Lung (tissue), 12 donors: ENCODE results near the gene PANK1. TPM values are rescaled to one million over a fixed set of nuclear protein-coding genes. Genes with fewer than 3 reads are reported as not detected.

ENCODE experiments used
- ATAC-seq: fragments of 200-7000 bp; cut with Tn5 transposase; one replicate; pipeline ENCODE4 v1.9.1; 2020; ENCODE audit warnings: moderate number of reproducible peaks; ENCODE audit not compliant: insufficient read depth, low FRiP score
- DNase-seq, 3 donors: peaks; one replicate each; pipeline ENCODE4 v3.0.0-alpha.2; 2013 to 2017
- H3K27ac ChIP-seq, 2 donors: one replicate each; pipeline ENCODE4 v1.5.1; 2013; ENCODE audit warnings: mild to moderate bottlenecking in 2 of 2, moderate library complexity in 2 of 2, control low read depth in 1 of 2, inconsistent platforms in 1 of 2, low read depth in 1 of 2, low read length in 1 of 2
- H3K27me3 ChIP-seq, 3 donors: one replicate each; pipeline ENCODE4 v1.5.1; 2013; ENCODE audit warnings: low read length in 2 of 3; ENCODE audit not compliant: control insufficient read depth in 3 of 3, insufficient read depth in 3 of 3
- H3K36me3 ChIP-seq, 4 donors: one replicate each; pipeline ENCODE4 v1.5.1; 2013; ENCODE audit warnings: low read length in 4 of 4, mild to moderate bottlenecking in 1 of 4, moderate library complexity in 1 of 4; ENCODE audit not compliant: control insufficient read depth in 4 of 4, insufficient read depth in 4 of 4
- H3K4me1 ChIP-seq, 5 donors: one replicate each; pipeline ENCODE4 v1.5.1; 2013; ENCODE audit warnings: low read length in 5 of 5, mild to moderate bottlenecking in 2 of 5, moderate library complexity in 1 of 5; ENCODE audit not compliant: control insufficient read depth in 5 of 5, insufficient read depth in 5 of 5
- H3K4me3 ChIP-seq: one replicate; pipeline ENCODE4 v1.5.1; 2013; ENCODE audit warnings: mild to moderate bottlenecking, control low read depth, moderate library complexity
- H3K9ac ChIP-seq, 2 donors: one replicate each; pipeline ENCODE4 v1.5.1; 2013; ENCODE audit warnings: low read length in 2 of 2, control low read depth in 1 of 2; ENCODE audit not compliant: insufficient read depth in 1 of 2
- H3K9me3 ChIP-seq, 4 donors: one replicate each; pipeline ENCODE4 v1.5.1; 2013; ENCODE audit warnings: low read length in 3 of 4, mild to moderate bottlenecking in 1 of 4, moderate library complexity in 1 of 4; ENCODE audit not compliant: control insufficient read depth in 4 of 4, insufficient read depth in 3 of 4
- CTCF ChIP-seq: IDR thresholded peaks from 2 replicates; pipeline ENCODE4 v1.5.1; 2012; ENCODE audit warnings: mild to moderate bottlenecking; ENCODE audit errors: control extremely low read depth, extremely low read depth
- WGBS, 2 donors: extraction: QIAGEN DNeasy Blood & Tissue Kit; methylation state at CpG; one replicate each; pipeline ENCODE4 v1.1.7; 2013; 5-methylcytosine and 5-hydroxymethylcytosine counted together
- polyA plus RNA-seq, 2 donors: library from polyadenylated mRNA; stranded (reverse); fragments of 200-250 nt; gene quantifications; one replicate each; pipeline ENCODE4 v1.2.1, GENCODE V29; 2013
- total RNA-seq, 2 donors: library from RNA; depleted of rRNA in 1 of 2; stranded (reverse); fragments of >200 nt in 1 of 2; gene quantifications; one replicate each; pipeline ENCODE4 v1.2.1, GENCODE V29; 2014 to 2021
- donor health status: control.
- donor health status: control.
- donor health status: Bipolar disorder and iron deficiency.
- donor health status: healthy.
- donor health status: DM: yes; HTN: yes; CAD: no.

PANK1 gene
- total and polyA plus RNA-seq, 4 donors = 1.6 to 18.3 (median 4.4) TPM

DNA sequence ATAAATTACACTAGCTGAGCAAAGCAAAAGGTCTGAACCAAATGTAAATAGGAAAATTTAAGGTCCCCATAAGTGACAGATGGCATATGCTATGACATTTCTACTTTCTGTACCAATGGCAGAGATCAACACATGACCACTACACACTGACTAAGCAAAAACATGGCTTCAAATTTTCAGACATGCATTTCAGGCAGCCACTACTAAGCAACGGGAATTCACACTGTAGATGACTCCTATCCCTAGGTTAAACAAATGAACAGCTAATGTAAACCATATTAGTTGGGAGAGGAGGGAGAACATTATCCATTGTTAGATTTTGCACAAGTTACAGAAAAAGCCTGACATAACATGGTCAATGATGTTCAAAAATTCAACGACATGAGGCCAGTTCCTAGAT, 45.0 kb upstream of the PANK1 start:
- no peak overlapping the region for H3K27ac ChIP-seq
- no peak overlapping the region for H3K9ac ChIP-seq
- no peak for DNase-seq
- no peaks in the 10 kb centered on the region for H3K36me3 ChIP-seq
- H3K9me3 ChIP-seq = no peaks in the 10 kb centered on the region
- no peaks in the 10 kb centered on the region for H3K4me1 ChIP-seq
- H3K27me3 ChIP-seq = no peaks in the 10 kb centered on the region
- no peak for TF ChIP-seq CTCF
- H3K4me3 ChIP-seq = no peak overlapping the region
- no peak for ATAC-seq
- 49 to 74% methylated on average over 2 of the region's 2 CpGs for WGBS, 2 donors

- ATAC-seq = no peak
Observed at GRCh38 chr10:89685936-89686335, 40.9 kb upstream of the PANK1 start.

GRCh38 chr10:89684604-89685003, 39.6 kb upstream of the PANK1 start:
- H3K27ac ChIP-seq = no peak overlapping the region
- no peaks in the 10 kb centered on the region for H3K4me1 ChIP-seq
- 55 to 77% methylated on average over 2 of the region's 2 CpGs for WGBS, 2 donors
- no peak for TF ChIP-seq CTCF
- ATAC-seq = no peak
- no peak overlapping the region for H3K4me3 ChIP-seq
- H3K9me3 ChIP-seq = no peaks in the 10 kb centered on the region
- H3K9ac ChIP-seq = no peak overlapping the region
- H3K36me3 ChIP-seq = no peaks in the 10 kb centered on the region
- no peaks in the 10 kb centered on the region for H3K27me3 ChIP-seq
- no peak for DNase-seq

More at GRCh38 chr10:89685936-89686335, 40.9 kb upstream of the PANK1 start:
- TF ChIP-seq CTCF = no peak
- Histone ChIP-seq H3K9me3 (no peaks in the 10 kb centered on the region), H3K27ac (no peak overlapping the region), H3K4me1 (no peaks in the 10 kb centered on the region), H3K27me3 (no peaks in the 10 kb centered on the region), H3K4me3 (no peak overlapping the region), H3K36me3 (no peaks in the 10 kb centered on the region), H3K9ac (no peak overlapping the region)
- 74 to 77% methylated on average over 4 of the region's 4 CpGs for WGBS, 2 donors
- DNase-seq = no peak

DNA sequence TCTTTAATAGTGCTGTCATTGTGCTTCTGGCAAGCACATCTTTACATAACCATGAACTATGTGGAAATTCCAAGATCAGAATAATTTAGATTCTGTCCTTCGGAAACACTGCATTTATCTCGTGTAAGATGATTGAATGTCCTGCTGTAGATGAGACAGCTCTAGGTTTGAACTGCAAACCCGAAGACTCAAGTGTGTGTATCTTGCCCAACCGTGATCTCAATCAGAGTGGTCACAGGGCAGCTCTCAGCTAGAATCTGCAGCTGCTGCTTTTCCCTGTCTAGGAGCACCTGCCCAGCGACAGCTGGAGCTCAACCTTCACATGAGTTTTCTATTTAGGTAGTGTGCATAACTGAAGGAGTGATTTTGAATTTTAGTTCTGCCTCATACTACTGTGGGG, 38.8 kb upstream of the PANK1 start:
- ATAC-seq (no peak), DNase-seq (no peak)

More for the DNA sequence above, 38.8 kb upstream of the PANK1 start:
- TF ChIP-seq CTCF = no peak
- Histone ChIP-seq H3K4me1 (no peaks in the 10 kb centered on the region), H3K9me3 (no peaks in the 10 kb centered on the region), H3K27me3 (no peaks in the 10 kb centered on the region), H3K4me3 (no peak overlapping the region), H3K36me3 (no peaks in the 10 kb centered on the region), H3K9ac (no peak overlapping the region), H3K27ac (no peak overlapping the region)
- WGBS, 2 donors = 63 to 85% methylated on average over 5 of the region's 5 CpGs
